A549 (cell line): ENCODE results near the gene HECTD4. TPM values are rescaled to one million over a fixed set of nuclear protein-coding genes. Genes with fewer than 3 reads are reported as not detected.
A peak's percentile ranks its signal among the peaks of the same experiment; 100 is the strongest.
"Not testable (repeated sequence)": the region's sequence is repeated elsewhere in the genome, so short reads cannot be mapped to it uniquely, and the experiment has no call there.

Experiments
- ATAC-seq, 2 experiments: fragments of 200-7000 bp in 1 of 2; fragments of >200 bp in 1 of 2; cut with Nextera tagmentation in 1 of 2; cut with Tn5 transposase in 1 of 2; 3 replicates each; pipeline versions ENCODE4 v1.8.0 to v1.9.1; 2018 to 2020; ENCODE audit warnings: mild to moderate bottlenecking in 1 of 2, moderate library complexity in 1 of 2
- CTCF ChIA-PET: fragments of 300-600 bp; sonication (Branson Sonifier 250); formaldehyde crosslinking; extraction: SDS; loops from one replicate; lab custom pipeline; 2021; ENCODE audit warnings: antibody characterized with exemption, inconsistent platforms; lab: Yijun Ruan, JAX
- POLR2A ChIA-PET: fragments of 350-600 bp; formaldehyde crosslinking; extraction: SDS; loops from one replicate; lab custom pipeline; 2021; ENCODE audit warnings: antibody characterized with exemption, inconsistent platforms; lab: Yijun Ruan, JAX
- DNase-seq, 2 experiments: peaks; one replicate each; pipeline versions ENCODE4 v3.0.0 to v3.0.0-alpha.2; 2011 to 2016; ENCODE audit warnings: low read depth in 1 of 2, low spot score in 1 of 2
- FAIRE-seq: peaks from 2 replicates; lab custom pipeline; 2011; peaks lifted over from hg19 to GRCh38; lab: Jason Lieb, UNC
- H3K27ac ChIP-seq, 2 experiments: fragments of >200 bp; sonication (Bioruptor Twin); formaldehyde crosslinking; 3 replicates each; pipeline ENCODE4 v1.5.1; 2016 to 2017
- H3K4me1 ChIP-seq: fragments of >200 bp; sonication (Bioruptor Twin); formaldehyde crosslinking; 3 replicates; pipeline ENCODE4 v1.6.1; 2016
- H3K4me2 ChIP-seq: fragments of >200 bp; sonication (Bioruptor Twin); formaldehyde crosslinking; 3 replicates; pipeline ENCODE4 v1.6.1; 2016
- H3K4me3 ChIP-seq: fragments of >200 bp; sonication (Bioruptor Twin); formaldehyde crosslinking; 3 replicates; pipeline ENCODE4 v1.5.1; 2016
- H3K9me3 ChIP-seq: fragments of >200 bp; sonication (Bioruptor Twin); formaldehyde crosslinking; 3 replicates; pipeline ENCODE4 v1.6.1; 2016
- CEBPB ChIP-seq, 2 experiments: fragments of >200 bp in 1 of 2; sonication (Bioruptor Twin) in 1 of 2; formaldehyde crosslinking in 1 of 2; IDR thresholded peaks; 2 replicates each; pipeline ENCODE4 v1.6.1; 2012 to 2016
- FOSL2 ChIP-seq, 2 experiments: fragments of 450-650 bp in 1 of 2; fragments of >200 bp in 1 of 2; sonication (Bioruptor Twin) in 1 of 2; formaldehyde crosslinking; IDR thresholded peaks; 2 replicates each; pipeline versions ENCODE4 v1.5.0 to v1.6.1; 2016 to 2020; ENCODE audit warnings: mild to moderate bottlenecking in 1 of 2, moderate library complexity in 1 of 2
- RAD21 ChIP-seq, 2 experiments: fragments of >200 bp in 1 of 2; sonication (Bioruptor Twin) in 1 of 2; formaldehyde crosslinking in 1 of 2; IDR thresholded peaks in 1 of 2; conservative IDR thresholded peaks in 1 of 2; 2 replicates in 1 of 2; 3 replicates in 1 of 2; pipeline ENCODE4 v1.6.1; 2012 to 2018; ENCODE audit warnings: inconsistent platforms in 1 of 2
- RFX5 ChIP-seq: fragments of 450-650 bp; IDR thresholded peaks from 2 replicates; pipeline ENCODE4 v1.7.1; 2014; ENCODE audit warnings: antibody characterized with exemption, mild to moderate bottlenecking, moderate library complexity
- ZFP36 ChIP-seq: fragments of 450-650 bp; IDR thresholded peaks from 2 replicates; pipeline ENCODE4 v1.6.1; 2014; ENCODE audit warnings: borderline replicate concordance; ENCODE audit not compliant: partially characterized antibody
- WGBS: methylation state at CpG from one replicate; pipeline ENCODE4 v1.1.6; 2017; ENCODE audit errors: missing lambda C conversion rate; 5-methylcytosine and 5-hydroxymethylcytosine counted together
- polyA plus RNA-seq, 4 experiments: library from polyadenylated mRNA; depleted of rRNA in 3 of 4; stranded (reverse); fragments of >200 nt; fragmentation: RNase III in 1 of 4; extraction: RNeasy Plus Mini Kit Qiagen cat#74134 plus additional on column Dnase treatment in 1 of 4; gene quantifications; 2 replicates in 3 of 4; 3 replicates in 1 of 4; pipeline ENCODE4 v1.2.3, GENCODE V29; 2011 to 2017
- TF ChIP-seq, protein P1 (sequence below): fragments of 200-600 bp; sonication (generic); IDR thresholded peaks from 2 replicates; pipeline ENCODE4 v1.6.1; 2016; ENCODE audit warnings: antibody characterized with exemption, mild to moderate bottlenecking, moderate library complexity
- TF ChIP-seq, protein P2 (sequence below): fragments of 250-450 bp; sonication (Bioruptor Pico); IDR thresholded peaks from 2 replicates; pipeline ENCODE4 v1.5.0; 2021; ENCODE audit warnings: mild to moderate bottlenecking, moderate library complexity, borderline replicate concordance
- TF ChIP-seq, protein P3 (sequence below): fragments of 150-350 bp; IDR thresholded peaks from 2 replicates; pipeline ENCODE4 v1.6.1; 2014; ENCODE audit warnings: low read depth, mild to moderate bottlenecking, low read length

Gene HECTD4
- polyA plus RNA-seq, 2 of the 4 experiments (the other 2 are of a cell fraction) = 9.9 to 14.7 TPM

DNA sequence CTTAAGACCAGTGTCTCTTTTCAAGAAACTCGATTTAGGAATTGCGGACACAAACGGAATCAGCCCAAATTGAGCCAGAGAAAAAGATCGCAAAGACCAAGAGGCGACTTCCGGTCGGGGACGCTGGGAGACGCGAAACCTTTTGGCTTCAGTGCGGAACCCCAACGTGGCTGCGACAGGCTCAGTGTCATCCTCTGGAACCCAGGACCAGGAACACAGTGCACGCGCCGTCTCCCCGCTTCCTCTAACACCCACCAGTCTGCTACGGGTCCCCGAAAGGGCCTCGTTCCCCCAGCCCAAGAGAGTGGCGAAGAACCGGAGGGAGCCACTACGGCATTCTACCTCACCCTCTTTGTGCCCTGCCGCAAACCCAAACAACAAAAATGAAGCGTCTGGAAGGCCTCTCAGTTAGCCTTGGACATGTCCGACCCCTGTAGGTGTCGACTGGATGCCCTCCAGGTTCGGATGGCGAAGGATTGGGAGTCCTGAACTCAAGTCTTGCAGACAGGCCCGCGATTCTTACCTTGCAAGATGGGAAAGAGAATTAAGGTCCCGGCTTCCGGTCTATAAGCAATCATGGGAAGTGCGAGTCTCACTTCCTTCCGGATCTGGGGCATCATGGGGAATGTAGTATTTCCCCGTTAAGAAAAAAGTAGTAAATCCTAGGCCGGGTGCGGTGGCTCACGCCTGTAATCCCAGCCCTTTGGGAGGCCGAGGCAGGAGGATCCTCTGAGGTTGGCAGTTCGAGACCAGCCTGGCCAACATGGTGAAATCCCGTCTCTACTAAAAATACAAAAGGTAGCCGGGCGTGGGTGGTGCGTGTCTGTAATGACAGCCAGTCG lies 27.1 kb upstream of the HECTD4 start, which contains the start of gene RPL6 (continued):
- TF ChIP-seq, protein P1, sequence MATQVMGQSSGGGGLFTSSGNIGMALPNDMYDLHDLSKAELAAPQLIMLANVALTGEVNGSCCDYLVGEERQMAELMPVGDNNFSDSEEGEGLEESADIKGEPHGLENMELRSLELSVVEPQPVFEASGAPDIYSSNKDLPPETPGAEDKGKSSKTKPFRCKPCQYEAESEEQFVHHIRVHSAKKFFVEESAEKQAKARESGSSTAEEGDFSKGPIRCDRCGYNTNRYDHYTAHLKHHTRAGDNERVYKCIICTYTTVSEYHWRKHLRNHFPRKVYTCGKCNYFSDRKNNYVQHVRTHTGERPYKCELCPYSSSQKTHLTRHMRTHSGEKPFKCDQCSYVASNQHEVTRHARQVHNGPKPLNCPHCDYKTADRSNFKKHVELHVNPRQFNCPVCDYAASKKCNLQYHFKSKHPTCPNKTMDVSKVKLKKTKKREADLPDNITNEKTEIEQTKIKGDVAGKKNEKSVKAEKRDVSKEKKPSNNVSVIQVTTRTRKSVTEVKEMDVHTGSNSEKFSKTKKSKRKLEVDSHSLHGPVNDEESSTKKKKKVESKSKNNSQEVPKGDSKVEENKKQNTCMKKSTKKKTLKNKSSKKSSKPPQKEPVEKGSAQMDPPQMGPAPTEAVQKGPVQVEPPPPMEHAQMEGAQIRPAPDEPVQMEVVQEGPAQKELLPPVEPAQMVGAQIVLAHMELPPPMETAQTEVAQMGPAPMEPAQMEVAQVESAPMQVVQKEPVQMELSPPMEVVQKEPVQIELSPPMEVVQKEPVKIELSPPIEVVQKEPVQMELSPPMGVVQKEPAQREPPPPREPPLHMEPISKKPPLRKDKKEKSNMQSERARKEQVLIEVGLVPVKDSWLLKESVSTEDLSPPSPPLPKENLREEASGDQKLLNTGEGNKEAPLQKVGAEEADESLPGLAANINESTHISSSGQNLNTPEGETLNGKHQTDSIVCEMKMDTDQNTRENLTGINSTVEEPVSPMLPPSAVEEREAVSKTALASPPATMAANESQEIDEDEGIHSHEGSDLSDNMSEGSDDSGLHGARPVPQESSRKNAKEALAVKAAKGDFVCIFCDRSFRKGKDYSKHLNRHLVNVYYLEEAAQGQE = no peak
- no peak for TF ChIP-seq RFX5

DNA sequence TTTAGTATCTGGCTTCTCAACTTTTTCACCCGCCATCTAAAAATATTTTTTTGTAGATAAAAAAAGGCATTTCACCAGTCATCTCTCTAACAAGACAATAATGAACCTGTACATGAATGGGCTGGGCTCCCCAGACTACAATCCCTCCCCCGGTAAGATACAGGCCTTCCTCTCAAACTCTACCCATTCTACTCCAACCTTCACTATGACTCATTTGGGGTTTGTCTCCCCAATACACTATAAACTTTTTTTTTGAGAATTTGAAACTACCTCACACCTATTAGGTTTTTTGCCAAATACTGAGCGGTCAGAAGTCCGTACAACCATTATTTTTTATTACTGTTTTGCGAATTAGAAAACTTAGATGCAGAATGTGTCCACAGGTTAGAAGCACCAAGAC lies 26.4 kb upstream of the HECTD4 start:
- H3K9me3 ChIP-seq = no peaks in the 10 kb centered on the region
- FAIRE-seq (no peak), DNase-seq (no peak), ATAC-seq (no peak)
- no peak for TF ChIP-seq ZFP36
- no peak for TF ChIP-seq FOSL2 (IDR thresholded peaks at IDR 0.05)
- TF ChIP-seq FOSL2 (CRISPR knock-in tag; IDR thresholded peaks at IDR 0.05) = peak; percentile 54
- TF ChIP-seq, protein P2, sequence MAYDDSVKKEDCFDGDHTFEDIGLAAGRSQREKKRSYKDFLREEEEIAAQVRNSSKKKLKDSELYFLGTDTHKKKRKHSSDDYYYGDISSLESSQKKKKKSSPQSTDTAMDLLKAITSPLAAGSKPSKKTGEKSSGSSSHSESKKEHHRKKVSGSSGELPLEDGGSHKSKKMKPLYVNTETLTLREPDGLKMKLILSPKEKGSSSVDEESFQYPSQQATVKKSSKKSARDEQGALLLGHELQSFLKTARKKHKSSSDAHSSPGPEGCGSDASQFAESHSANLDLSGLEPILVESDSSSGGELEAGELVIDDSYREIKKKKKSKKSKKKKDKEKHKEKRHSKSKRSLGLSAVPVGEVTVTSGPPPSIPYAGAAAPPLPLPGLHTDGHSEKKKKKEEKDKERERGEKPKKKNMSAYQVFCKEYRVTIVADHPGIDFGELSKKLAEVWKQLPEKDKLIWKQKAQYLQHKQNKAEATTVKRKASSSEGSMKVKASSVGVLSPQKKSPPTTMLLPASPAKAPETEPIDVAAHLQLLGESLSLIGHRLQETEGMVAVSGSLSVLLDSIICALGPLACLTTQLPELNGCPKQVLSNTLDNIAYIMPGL (CRISPR knock-in tag) = 0 out of 2 replicates have a peak, but pooled peaks have one; percentile 50
- TF ChIP-seq RFX5 = no peak
- no peak for TF ChIP-seq CEBPB (IDR thresholded peaks at IDR 0.05)
- TF ChIP-seq, protein P3, sequence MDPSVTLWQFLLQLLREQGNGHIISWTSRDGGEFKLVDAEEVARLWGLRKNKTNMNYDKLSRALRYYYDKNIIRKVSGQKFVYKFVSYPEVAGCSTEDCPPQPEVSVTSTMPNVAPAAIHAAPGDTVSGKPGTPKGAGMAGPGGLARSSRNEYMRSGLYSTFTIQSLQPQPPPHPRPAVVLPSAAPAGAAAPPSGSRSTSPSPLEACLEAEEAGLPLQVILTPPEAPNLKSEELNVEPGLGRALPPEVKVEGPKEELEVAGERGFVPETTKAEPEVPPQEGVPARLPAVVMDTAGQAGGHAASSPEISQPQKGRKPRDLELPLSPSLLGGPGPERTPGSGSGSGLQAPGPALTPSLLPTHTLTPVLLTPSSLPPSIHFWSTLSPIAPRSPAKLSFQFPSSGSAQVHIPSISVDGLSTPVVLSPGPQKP = no peak
- TF ChIP-seq RAD21 (conservative IDR thresholded peaks at IDR 0.05 in 1 of 2, IDR thresholded peaks at IDR 0.05 in 1 of 2) = no peak
- peak overlapping the region; percentile 87 for H3K4me2 ChIP-seq
- H3K27ac ChIP-seq = peak overlapping the region; percentile 92 to 99
- ChIA-PET CTCF (no interaction called here), POLR2A (no interaction called here)
- peak overlapping the region; percentile 66 for H3K4me3 ChIP-seq
- WGBS = 1% methylated on average over 5 of the region's 5 CpGs
- peaks cover 17% of the 10 kb centered on the region for H3K4me1 ChIP-seq

DNA sequence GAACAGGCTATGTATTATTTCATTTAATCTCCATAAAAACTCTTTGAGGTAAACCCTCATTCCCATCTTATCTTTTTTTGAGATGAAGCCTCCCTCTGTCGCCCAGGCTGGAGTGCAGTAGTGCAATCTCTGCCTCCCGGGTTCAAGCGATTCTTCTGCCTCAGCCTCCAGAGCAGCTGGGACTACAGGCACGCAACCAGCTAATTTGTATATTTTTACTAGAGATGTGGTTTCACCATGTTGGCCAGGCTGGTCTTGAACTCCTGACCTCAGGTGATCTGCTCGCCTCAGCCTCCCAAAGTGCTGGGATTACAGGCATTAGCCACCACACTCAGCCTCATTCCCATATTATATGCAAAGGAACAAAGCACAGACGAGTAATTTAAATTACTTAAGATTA lies 25.5 kb upstream of the HECTD4 start:
- DNase-seq, CTCF ChIA-PET, H3K9me3 ChIP-seq, FAIRE-seq, ATAC-seq, POLR2A ChIA-PET: not testable (repeated sequence)
- peak overlapping the region; percentile 92 to 99; a peak in 5 of 6 replicates for H3K27ac ChIP-seq
- peak overlapping the region; percentile 87 for H3K4me2 ChIP-seq
- H3K4me3 ChIP-seq = peak overlapping the region; percentile 66
- WGBS = 60% methylated on average over 6 of the region's 6 CpGs
- H3K4me1 ChIP-seq = peaks cover 17% of the 10 kb centered on the region
